PC-3 (cell line): ENCODE measurements around the gene CRAMP1.
"Not testable (repeated sequence)": the region's sequence is repeated elsewhere in the genome, so short reads cannot be mapped to it uniquely, and the experiment has no call there.

Experiments
- EZH2 ChIP-seq: fragments of 300-600 bp; sonication (generic); IDR thresholded peaks from one replicate; pipeline ENCODE4 v1.6.1; 2017; ENCODE audit warnings: antibody characterized with exemption, mild to moderate bottlenecking, low read length; ENCODE audit not compliant: unreplicated experiment
- EZH2phosphoT487 ChIP-seq: fragments of 300-600 bp; sonication (generic); IDR thresholded peaks from 2 replicates; pipeline ENCODE4 v1.6.1; 2018; ENCODE audit warnings: mild to moderate bottlenecking, antibody characterized with exemption, low read length, borderline replicate concordance
- TF ChIP-seq, protein P1 (sequence below): fragments of 300-600 bp; sonication (generic); conservative IDR thresholded peaks from 2 replicates; pipeline ENCODE4 v1.5.1; 2017; ENCODE audit warnings: antibody characterized with exemption, low read depth, mild to moderate bottlenecking, low read length

DNA sequence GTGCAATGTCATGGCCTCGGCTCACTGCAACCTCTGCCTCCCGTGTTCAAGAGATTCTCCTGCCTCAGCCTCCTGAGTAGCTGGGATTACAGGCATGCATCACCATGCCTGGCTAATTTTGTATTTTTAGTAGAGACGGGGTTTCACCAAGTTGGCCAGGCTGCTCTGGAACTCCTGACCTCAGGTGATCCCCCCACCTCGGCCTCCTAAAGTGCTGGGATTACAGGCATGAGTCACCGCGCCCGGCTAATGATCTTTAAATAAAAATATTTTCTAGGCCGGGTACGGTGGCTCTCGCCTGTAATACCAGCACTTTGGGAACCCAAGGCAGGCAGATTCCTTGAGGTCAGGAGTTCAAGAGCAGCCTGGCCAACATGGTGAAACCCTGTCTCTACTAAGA is 106.1 kb downstream of the CRAMP1 start:
- TF ChIP-seq EZH2, EZH2phosphoT487: not testable (repeated sequence)
- TF ChIP-seq, protein P1, sequence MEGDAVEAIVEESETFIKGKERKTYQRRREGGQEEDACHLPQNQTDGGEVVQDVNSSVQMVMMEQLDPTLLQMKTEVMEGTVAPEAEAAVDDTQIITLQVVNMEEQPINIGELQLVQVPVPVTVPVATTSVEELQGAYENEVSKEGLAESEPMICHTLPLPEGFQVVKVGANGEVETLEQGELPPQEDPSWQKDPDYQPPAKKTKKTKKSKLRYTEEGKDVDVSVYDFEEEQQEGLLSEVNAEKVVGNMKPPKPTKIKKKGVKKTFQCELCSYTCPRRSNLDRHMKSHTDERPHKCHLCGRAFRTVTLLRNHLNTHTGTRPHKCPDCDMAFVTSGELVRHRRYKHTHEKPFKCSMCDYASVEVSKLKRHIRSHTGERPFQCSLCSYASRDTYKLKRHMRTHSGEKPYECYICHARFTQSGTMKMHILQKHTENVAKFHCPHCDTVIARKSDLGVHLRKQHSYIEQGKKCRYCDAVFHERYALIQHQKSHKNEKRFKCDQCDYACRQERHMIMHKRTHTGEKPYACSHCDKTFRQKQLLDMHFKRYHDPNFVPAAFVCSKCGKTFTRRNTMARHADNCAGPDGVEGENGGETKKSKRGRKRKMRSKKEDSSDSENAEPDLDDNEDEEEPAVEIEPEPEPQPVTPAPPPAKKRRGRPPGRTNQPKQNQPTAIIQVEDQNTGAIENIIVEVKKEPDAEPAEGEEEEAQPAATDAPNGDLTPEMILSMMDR, result not testable (repeated sequence)
